Measurements from ENCODE around the gene HYKK.
"Not testable (repeated sequence)": the region's sequence is repeated elsewhere in the genome, so short reads cannot be mapped to it uniquely, and the experiment has no call there.

HYKK gene, protein sequence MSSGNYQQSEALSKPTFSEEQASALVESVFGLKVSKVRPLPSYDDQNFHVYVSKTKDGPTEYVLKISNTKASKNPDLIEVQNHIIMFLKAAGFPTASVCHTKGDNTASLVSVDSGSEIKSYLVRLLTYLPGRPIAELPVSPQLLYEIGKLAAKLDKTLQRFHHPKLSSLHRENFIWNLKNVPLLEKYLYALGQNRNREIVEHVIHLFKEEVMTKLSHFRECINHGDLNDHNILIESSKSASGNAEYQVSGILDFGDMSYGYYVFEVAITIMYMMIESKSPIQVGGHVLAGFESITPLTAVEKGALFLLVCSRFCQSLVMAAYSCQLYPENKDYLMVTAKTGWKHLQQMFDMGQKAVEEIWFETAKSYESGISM

DNA sequence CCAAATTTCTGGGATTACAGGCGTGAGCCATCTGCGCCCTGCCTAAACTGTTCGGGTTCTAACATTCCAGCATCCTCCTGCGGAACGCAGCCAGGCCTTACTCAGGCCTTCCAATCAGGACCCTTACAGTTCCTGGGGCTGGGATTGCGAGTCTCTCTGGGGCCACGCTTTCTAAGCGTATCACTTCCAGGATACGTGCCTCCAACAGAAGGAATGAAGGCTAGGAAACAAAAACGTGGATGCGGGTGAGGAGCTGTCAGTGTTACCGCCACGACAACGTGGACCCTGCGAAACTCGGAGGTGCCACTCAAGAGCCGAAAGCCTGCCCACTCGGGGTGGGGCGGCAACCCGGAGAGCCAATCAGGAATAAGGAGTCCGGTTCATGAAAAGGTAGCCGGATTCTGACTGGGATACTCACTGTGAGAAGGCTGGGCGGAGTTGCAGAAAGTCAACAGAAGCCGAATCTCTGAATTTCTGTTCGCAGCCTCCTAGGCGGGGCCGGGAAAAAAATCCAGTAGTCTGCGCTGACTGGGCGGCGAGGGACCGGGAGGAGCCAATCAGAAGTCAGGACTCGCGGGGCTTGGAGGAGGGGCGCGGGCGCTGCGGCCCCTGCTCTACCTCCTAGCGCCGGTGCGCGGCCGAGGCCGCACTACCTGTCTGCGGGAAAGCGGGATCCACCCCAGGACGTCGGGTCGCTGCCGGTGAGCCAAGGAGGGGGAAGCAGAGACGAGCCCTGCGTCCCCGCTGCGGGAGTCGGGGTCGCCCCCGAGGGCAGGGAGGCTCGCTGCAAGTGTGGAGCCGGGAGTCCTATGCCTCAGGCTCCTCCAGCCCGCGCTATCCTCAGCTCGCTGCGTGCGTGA, at the start of gene HYKK:
TSS of gene HYKK (plus strand) at position 607 of the 860 bp plus-strand sequence. CDS start 5,512 bp downstream, outside the sequence.
- peak; percentile 87 for DNase-seq

DNA sequence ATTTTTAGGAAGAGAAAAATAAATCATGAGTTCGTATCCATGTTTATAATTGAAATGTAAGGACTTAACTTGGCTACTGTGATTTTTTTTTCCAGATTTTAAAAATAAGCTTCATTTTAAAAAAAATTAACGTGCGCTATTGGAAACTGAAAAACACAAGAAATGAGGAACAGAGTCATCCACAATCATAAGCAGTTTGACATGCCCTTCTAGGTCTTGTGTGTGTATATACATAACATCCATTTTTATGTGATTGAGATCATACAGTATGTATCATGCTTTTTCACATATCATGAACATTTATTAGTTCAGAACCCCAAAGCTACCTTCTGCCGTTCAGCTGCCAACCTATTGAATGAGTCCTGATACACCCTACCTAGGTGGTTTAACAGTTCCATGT, 46.6 kb upstream of the HYKK start:
- no peak for DNase-seq

DNA sequence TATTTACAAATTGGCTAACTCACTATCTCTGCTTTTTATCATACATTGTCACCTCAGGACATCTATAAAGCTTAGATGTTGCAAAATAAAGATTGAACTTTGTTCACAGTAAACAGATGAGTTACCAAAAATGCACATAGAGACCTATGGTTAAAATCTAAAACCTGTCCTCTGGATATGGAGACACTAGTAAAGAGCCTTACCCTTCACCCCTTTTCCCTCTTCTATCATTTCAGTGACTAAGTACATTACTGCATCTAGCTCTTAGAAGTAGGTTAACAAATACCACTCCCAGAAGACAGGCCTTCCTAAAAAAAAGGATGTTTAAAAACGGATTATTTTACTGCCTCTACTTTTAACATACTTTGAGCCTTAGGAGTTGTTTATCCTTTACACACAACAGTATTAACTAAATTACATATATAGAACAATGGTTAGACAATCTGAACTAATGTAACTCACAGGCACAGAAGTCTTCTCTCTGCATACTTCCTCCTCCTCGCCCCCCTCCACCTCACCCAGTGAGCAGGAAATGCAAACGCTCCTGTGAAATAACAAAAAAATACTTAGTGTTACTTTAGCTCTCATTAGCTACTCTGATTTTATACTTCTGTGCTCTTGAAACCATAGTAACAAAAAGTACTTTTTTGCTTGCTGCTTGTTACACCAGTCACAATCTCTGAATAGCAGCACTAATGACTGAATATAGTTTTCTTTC, 46.0 kb upstream of the HYKK start:
- DNase-seq, result no peak

DNA sequence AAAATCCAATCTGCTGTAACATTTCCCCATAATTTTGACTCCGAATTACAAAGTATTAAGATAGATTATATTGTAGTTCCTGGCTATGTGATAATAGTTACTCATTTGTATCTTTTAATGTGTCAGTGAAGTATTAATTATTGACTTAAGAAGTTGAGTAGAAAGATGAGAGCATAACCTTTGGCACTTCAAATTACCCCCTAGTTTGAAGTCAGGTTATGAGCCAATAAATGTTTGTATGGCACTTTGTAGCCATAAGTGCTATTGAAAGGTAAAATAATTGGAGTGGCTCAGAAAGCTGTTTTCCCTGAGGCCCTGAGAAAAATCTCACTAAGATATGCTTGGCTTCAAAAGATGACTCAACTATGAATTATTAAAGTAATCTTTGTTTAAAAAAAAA, 38.3 kb upstream of the HYKK start:
- no peak for DNase-seq

DNA sequence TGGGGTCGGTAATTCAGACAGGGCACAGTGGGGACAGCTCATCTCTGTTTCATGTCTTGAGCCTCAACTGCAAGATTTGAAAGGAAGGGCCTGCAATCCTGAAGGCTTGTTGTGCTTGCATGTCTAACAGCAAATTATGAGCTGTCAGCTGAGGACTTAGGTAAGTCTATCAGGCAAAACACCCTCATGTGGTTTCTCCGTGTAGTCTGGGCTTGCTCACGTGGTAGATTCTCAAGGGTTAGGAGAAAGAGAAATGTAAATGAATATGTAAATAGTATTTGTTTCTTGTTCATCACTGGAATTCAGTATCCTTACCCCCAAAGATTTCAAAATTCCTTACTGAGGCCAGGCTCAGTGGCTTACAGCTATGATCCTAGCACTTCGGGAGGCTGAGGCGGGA, 30.1 kb upstream of the HYKK start:
- no peak for DNase-seq

DNA sequence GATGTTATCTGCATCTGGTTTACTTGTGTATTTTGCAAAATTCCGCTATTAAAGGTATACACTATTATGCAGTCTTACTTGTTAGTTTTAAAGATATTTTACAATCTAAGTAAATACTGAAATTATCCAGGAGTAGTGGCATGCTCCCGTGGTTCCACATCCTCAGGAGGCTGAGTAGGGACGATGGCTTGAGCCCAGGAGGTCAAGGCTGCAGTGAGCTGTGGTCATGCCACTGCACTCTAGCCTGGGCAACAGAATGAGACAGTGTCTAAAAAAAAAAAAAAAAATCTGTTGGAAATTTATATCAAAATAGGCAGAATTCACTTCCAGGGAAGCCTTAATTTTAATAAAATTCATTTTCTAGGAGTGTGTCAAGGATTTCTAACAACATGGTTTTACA, 27.7 kb upstream of the HYKK start:
- no peak for DNase-seq

DNA sequence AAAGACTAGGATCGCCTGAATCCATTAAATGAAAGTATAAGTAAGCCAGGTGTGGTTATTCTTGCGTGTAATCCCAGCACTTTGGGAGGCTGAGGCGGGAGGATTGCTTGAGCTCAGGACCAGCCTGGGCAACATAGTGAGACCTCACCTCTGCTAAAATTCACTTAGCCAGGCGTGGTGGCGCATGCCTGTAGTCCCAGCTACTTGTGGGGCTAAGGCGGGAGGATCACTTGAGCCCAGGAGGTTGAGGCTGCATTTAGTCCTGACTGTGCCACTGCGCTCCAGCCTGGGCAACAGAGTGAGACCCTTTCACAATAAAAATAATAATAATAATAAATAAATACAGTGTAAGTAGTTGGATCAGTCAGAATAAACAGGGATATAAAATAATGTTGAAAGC, 25.5 kb upstream of the HYKK start:
- no peak for DNase-seq

DNA sequence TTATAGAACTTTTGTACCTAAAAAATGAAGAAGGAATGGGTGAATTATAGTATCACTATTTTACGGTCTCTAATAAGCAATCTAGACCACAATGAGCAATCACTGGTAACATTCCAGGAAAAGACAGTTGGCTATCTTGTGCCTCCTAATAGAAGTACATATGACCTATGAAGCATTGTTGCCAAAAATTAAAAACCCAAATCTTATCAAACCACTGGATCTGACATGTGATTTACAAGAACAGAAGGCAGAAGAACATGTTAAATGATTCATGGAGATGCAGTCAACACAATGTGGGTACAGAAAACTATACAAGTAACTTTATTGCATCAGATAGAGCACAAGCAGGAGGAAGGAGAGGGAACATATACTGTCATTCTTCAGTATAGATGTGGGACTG, 14.5 kb upstream of the HYKK start:
- no peak for DNase-seq

DNA sequence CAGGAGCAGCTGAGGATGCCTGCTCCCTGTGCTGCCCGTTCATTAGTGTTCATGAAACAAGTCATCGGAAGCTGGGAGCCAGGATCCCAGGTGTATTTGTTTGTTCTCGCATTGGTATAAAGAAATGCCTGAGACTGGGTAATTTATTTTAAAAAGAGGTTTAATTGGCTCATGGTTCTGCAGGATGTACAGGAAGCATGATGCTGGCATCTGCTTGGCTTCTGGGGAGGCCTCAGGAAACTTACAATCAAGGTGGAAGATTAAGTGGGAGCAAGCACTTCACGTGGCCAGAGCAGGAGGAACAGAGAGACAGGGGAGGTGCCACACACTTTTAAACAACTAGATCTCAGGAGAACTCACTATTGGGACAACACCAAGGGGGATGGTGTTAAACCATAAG, 5.5 kb upstream of the HYKK start:
- no peak for DNase-seq

DNA sequence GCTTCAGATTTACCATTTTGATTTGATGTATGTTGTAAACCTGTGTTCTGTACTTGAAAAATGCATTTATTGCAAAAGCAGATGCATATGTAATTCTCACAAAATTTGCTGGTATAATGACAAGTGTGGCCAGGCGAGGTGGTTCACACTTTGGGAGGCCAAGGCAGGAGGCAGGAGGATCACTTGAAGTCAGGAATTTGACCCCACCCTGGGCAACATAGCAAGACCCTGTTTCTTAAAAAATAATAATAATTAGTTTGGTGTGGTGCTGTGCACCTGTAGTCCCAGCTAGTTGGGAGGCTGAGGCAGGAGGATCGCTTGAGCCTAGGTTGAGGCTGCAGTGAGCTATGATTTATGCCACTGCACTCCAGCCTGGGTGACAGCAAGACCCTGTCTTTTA, 4.7 kb upstream of the HYKK start:
- DNase-seq, result no peak

DNA sequence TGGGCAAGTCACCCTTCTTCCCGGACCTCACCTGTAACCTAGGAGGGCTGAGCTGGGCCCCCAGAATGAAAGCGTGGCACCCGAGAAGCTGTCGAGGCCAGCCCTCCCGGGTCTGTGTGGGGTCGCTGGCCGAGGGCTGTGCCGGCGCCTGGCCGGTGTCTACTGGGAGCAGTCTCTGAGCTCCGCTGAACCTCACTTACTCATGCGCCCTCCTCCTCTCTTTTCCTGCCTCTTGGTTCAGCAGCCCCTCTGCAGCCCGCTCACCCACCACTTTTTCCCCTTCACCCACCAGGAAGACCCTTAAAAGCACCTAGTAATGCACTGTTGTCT, 419 bp downstream of the HYKK start:
- DNase-seq, result no peak

DNA sequence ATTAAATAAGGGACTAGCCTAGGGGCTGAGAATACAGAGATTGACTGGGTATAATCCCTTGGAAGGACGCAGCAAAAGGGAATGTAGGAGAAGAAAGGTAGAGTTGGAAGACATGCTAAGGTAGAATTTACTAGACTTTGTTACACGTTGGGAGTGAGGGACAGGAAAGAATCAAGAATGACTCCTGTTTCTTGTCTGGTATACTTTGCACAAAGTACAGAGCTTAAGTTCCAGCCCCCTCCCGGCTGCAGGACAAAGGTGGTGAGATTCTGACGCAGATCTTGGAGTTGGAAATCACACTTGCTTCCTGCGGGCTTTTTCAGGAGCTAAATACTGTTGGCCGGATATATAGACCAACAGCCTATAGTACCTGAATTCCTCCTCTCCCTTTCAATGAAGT, 895 bp downstream of the HYKK start:
- no peak for DNase-seq

DNA sequence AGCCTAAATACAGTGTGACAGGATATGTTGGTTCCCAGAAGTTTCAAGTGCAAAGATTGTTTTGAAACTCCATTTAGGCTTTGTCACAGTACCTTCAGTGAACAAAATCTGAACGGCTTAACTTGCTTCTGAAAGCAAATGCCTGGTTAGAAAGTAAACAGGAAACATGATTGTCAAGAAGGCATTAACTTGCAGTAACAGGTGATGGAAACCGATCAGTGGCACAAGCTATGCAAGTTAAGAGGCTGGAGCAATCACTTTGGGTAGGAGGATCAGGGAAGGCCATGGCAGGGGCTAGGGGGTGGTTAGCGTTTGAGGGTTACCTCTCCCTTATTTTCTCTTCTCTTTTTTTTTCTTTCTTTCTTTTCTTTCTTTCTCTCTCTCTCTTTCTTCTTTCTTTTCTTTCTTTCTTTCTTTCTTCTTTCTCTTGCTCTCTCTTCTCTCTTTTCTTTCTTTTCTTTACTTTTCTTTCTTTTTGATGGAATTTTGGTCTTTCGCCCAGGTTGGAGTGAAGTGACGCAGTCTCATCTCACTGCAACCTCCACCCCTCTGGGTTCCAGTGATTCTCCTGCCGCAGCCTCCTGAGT, 2.4 kb downstream of the HYKK start:
- DNase-seq, result no peak

DNA sequence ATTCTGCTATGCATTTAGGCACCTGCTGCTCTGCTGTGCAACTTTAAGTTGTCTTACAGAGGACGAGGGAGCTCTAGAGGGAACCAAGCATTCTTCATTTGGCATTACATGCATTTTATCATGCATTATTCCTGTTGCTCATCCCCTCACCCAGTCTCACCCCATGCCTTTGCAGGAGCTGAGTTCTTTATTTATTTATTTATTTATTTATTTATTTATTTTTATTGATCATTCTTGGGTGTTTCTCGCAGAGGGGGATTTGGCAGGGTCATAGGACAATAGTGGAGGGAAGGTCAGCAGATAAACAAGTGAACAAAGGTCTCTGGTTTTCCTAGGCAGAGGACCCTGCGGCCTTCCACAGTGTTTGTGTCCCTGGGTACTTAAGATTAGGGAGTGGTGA, 12.7 kb downstream of the HYKK start:
- not testable (repeated sequence) for DNase-seq

DNA sequence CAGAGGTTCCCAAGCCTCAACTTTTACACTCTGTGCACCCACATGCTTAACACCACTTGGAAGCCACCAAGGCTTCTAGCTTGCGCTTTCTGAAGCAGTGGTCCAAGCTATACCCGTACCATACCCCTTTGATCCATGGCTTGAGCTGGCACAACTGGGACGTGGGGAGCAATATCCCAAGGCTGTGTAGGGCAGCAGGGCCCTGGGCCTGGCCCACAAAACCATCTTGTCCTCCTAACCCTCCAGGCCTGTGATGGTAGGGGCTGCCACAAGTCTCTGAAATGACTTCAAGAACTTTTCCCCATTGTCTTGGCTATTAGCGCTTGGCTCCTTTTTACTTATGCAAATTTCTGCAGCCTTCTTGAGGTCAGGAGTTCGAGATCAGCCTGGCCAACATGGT, 16.9 kb downstream of the HYKK start:
- DNase-seq, result no peak

DNA sequence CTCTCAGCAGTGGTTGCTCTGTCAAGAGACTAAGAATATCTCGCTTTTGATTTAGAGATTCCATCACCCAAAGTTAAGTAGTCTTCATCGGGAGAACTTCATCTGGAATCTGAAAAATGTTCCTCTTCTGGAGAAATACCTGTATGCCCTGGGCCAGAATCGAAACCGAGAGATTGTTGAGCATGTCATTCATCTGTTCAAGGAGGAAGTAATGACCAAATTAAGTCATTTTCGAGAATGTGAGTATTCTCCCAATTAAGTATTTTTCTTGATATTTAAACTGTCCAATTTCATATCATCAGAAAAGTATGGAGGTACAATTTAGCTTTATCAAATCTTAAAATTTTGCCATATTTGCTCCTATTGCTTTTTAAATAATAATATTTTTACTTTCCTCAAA, 19.9 kb downstream of the HYKK start:
- DNase-seq, result no peak

DNA sequence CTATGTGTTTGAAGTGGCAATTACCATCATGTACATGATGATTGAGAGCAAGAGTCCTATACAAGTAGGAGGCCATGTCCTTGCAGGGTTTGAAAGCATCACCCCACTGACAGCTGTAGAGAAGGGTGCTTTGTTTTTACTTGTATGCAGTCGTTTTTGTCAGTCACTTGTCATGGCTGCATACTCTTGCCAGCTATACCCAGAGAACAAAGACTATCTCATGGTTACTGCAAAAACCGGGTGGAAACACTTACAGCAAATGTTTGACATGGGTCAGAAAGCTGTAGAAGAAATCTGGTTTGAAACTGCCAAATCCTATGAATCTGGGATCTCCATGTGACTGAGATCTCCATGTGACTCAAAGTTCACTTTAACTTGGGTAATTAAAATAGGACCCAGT, 26.0 kb downstream of the HYKK start:
- DNase-seq, result no peak

DNA sequence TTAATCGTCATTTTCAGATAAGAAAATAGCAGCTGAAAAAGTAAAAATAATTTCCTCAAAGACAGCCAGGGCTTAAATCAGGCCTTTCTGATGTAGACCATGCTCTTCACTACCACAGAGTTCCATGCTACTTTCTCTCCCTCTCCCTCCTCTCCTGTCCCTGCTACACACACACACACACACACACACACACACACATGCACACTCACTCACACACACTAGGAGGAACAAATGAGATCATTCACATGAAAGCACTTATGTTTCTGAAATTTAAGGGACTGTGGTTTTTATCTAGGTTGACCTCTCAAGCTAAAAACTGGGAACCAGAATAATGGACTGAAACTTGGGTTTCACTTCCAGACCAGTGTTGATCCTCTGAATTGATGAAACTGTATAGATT, 28.8 kb downstream of the HYKK start:
- DNase-seq, result no peak

DNA sequence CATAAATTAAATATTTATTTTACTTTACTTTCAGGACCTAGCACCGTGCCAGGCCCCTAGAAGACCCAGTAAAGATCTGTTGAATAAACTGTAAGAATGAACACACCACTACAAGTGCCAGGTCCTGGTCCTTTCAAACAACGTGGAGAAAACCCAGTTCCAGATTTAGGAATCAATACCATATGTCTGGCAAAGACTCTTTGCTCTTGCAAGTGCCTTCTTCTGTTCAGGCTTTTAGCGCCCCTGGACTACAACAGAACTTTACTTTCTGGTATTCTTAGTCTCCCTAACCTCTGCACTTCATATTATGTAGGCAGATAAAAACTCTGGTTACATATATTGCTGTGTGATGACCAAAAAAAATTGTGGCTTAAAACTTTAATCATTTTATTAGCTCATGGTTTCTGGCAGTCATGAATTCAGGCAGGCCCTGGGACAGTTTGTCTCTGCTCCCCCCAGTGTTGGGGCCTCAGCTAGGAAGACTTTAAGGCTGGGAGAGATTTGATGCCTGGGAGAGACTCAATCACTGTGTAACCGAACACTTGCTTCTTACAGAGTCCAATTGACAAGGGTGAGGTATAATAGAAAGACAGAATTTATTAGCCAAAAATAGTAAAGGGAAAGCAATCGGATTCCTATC, 30.0 kb downstream of the HYKK start:
- DNase-seq, result no peak

DNA sequence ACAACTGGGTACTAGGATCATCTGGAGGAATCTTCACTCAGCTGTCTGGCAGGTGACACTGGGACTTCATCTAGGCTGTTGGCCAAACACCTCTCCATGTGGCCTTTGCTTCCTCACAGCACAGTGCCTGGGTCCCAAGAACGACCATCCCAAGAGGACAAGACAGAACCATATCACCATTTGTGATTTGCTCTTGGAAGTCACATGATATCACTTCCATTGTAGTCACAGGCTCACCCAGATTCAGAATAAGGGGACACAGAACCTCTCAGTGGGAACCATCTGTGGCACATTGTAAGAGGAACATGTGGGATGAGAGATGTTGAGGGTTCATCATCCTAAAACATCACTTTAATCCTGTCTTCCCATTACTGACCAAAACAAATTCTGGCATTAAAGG, 31.0 kb downstream of the HYKK start:
- DNase-seq, result no peak

DNA sequence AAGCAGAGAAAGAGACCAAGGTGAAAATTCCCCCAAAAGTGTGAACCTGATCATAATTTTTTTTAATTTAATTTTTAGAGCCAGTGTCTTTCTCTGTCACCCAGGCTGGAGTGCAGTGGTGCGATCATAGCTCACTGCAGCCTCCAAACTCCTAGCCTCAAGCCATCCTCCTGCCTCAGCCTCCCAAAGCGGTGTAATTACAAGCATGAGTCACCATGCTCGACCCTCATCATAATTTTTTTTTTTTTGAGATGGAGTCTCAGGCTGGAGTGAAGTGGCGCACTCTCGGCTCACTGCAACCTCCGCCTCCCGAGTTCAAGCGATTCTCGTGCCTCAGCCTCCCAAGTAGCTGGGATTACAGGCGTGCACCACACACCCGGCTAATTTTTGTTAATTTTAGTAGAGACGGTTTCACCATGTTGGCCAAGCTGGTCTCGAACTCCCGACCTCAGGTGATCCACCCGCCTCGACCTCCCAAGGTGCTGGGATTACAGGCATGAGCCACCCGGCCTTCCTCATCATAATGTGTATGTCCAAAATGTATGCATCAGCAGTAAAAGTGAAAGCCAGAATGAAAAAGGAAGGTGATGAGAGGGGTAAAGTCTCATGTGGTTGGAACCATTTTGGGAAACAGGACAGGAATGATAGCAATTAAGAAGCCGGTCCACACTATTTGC, 32.2 kb downstream of the HYKK start:
- DNase-seq, result peak; percentile 16

DNA sequence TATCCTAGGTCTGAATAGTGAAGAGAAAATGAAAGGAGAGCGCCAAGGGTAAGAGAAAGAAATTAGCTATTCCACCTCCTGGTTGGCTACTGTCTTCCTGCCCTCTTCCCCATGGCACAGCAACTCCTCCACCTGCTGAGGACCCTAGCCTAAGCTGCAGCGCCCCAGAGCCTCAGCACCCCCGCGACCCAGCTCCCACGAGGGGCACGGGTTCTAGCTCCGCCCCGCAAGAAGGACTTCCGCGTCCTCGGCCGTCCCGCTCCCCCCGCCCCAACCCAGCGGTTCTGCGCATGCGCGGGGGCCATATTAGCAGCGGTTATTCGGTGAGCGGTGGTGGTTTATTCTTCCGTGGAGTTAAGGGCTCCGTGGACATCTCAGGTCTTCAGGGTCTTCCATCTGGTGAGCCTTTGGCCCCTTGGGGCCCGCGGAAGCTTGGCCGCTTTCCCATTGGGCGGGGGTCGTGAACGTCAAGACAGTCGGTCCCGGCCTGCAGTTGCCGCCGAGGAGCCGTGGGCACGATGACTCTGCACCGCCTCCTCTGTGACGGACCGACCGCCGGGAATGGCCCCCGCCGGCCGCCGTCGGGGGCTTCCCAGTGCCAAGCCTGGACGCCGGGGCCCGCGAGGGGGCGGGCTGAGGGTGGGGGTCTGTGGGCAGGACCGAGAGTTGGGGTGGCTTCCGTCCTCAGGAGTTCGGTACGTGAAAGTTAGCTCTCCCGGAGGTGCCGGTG, 32.9 kb downstream of the HYKK start, which contains the start of gene PSMA4:
TSS of gene PSMA4 (plus strand) at position 304 of the 730 bp plus-strand sequence. CDS start 1,484 bp downstream, outside the sequence.
- DNase-seq, result peak; percentile 96
